NCI-H1092 (cell line): Measurements from ENCODE around the gene THADA.

ENCODE experiments used
- DNase-seq: peaks from one replicate; lab custom pipeline; 2025; lab: John Stamatoyannopoulos, UW

Gene THADA

GRCh38 chr2:43509886-43510285 lies 86.0 kb downstream of the THADA start:
- no peak for DNase-seq

GRCh38 chr2:43508209-43508608 lies 87.6 kb downstream of the THADA start:
- no peak for DNase-seq

DNA sequence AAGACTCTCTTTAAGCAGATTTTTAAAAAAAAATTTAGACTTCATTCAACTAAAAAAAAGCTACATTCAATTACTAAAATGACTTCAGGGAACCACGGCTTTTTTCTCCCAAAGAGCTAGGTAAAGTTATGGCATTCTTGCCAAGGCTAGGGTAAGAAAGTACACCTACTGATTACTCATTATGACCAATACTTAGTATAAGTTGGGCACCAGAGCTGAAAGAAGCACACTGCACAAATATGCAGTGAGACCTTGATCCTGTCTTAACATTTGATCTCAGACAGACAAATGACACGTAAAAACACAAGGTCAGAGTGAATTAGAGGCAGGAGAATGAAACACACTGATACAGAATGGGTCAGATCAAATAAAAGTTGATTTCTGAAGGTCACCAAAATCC lies 88.7 kb downstream of the THADA start:
- no peak for DNase-seq

GRCh38 chr2:43495727-43496126 lies 100.1 kb downstream of the THADA start:
- no peak for DNase-seq

DNA sequence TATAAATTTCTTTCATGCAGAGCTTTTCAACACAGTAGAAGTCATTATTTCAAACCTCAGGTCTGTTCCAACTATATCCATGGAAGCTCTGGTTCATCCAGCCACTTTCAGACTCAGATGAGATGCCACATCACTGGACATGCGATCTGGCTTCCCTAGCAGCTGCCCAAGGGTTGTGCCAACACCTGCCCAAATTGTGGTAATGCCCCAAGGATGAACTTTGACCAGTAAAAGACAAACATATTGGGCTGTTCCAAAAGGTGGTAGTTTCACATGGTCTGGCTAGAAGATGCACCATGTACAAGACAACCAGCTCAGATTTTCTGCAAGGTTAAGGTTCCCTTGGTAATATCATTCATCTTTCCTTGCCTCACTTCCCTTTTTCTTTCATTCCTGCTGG lies 101.9 kb downstream of the THADA start:
- DNase-seq: no peak

DNA sequence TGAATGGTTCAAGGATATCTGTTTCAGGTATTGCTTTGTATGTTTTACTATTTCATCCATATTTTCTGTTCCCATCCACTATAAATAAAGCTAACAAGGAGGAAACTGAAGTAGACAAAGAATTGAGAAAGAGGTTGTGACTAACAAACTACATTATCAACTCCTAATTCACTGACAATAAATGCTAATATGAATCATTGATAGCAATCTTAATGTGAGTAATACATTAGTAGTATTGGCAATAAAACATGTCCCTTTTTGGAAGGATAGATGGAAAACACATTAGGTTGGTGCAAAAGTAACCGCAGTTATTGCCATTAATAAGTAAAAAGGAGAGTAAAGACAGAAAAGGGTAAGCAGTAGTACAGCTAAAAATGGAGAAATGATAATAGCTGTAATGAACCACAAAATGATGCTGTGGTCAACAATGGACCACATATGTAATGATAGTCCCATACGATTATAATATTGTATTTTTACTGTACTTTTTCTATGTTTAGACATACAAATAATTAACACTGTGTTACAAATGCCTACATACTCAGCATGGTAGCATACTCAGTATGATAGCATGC lies 104.7 kb downstream of the THADA start:
- no peak for DNase-seq

- no peak for DNase-seq
Observed at GRCh38 chr2:43490252-43490786, 105.5 kb downstream of the THADA start.

DNA sequence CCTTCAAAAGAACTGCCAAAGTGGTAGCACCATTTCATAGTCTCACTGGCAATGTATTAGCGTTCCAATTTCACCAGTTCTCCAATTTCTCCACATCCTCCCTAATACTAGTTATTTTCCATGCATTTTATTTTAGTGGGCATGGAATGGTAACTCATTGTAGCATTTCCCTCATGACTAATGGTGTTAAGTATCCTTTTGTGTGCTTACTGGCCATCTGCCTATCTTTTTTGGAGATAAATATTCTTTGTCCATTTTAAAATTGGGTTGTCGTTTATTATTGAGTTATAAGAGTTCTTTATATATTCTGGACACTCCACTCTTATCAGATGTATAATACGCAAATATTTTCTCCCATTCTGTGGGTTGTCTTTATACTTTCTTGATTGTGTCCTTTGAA lies 107.1 kb downstream of the THADA start:
- no peak for DNase-seq

- no peak for DNase-seq
Observed at GRCh38 chr2:43486603-43487002, 109.2 kb downstream of the THADA start.

- DNase-seq: peak; percentile 56
Observed at GRCh38 chr2:43484323-43484930, 111.4 kb downstream of the THADA start.

- DNase-seq: no peak
Observed at GRCh38 chr2:43482961-43483360, 112.9 kb downstream of the THADA start.

DNA sequence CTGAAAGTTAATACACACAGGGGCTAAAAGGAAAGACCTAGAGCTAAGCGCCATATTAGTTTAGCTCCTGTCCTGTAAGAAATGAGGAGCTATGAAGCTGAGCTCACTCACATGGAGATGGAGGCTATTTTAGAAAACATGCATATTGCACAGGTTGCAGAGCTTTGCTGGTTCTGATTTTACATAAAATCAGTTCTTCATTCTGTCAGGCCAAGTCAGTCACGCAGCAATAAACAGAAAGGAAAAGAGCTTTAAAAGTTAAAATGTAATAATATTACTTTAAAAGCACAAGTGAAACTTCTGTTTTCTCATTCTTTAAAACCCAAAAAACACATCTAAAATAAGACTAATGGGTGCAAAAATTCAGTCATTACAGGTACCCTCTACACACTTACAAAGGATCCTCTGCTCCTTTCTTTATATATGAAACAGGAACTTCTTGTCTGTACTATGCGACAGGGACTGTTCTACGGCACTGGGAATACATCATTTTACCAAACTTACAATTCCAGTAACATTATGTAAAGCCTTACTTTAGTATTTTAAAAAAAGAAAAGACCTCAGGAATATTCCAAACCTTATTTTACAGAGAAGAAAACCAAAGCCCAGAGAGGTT lies 113.8 kb downstream of the THADA start:
- no peak for DNase-seq

DNA sequence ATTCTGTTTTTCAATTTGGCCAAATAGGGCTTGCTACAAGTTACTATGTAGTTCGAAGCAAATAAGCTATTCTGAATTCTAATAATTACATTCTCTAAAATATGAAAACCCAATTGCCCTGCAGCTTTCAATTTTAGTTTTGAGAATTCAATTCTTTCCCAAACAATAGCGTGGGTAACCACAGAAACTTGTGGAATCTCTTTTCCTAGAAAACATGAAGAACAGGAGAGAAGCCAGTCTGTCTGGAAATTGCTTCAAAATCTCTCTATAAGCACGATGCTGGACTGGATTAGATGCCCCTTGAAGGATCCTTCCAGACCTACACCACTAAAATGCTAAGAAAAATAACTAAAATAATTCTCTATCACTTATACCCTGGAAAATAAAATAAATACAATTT lies 115.0 kb downstream of the THADA start:
- DNase-seq: no peak

DNA sequence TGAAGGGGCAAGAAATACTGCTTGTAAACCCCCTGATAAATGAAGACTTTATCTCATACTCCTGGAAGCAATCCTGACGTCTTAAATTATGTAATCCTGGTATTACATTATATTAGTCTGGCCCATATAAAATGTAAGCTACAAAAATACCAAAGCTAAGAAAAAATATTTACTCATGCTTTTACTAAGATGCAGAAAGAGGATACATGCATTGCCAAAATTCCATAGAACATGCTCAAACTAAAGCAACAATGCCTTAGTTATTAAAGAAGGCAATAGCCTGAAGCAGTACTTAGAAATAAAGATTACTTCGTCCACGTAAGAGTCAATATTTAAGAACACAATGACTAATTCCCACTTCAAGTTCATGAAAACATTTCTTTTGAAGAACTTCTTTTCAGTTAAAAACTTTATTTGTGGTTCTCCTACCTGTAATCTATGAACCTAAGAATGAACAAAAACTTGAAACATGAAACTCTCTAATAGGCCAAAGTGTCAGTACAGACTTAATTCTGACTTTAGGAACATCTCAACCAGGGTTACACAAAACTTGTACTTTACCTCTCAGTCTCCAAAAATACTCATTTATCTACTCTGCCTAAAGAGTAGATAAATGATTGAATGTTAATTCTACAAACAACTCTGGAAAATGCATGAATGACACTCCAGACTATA lies 117.3 kb downstream of the THADA start:
- no peak for DNase-seq

DNA sequence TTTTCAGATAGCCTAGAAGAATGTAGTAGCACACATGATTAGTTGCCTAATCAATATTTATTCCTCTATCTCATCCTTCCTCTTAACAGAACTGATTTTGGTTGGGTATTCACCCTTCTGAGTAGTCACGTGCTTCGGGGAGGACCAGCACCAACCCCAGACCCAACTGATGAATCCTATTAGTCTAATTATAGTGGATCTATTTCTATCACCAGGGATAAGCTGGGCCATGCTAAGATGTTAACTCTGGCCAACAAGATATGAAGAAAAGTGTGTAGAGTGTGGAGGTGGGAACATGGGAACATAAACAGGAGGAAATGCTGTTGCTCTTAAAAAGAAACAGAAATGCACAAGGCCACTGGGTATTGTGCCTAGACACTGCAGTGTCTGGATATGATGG lies 119.9 kb downstream of the THADA start:
- no peak for DNase-seq

DNA sequence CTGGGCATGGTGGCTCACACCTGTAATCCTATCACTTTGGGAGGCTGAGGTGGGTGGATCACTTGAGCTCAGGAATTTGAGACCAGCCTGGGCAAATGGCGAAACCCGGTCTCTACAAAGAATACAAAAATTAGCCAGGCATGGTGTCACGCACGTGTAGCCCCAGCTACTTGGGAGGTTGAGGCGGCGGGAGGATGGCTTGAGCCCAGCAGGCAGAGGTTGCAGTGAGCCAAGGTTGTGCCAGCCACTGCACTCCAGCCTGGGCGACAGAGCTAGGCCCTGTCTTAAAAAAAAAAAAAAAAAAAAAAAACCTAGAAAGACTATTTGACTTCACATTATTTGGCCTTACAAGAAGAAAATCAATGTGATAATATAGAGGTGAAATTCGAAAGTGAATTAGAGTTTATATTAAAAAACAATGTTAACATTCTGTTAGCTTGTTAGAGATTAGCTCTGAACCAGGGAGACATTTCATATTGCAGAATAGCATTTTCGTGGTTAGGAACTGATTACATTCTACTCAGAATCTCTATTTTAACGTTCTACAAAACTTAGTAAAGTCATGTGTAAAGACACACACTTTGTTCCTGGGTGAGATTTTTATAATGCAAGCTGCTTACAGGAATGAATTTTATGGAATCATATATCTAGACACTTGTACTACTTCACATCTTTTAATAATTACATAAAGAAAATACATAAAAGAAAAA lies 120.5 kb downstream of the THADA start:
- no peak for DNase-seq

DNA sequence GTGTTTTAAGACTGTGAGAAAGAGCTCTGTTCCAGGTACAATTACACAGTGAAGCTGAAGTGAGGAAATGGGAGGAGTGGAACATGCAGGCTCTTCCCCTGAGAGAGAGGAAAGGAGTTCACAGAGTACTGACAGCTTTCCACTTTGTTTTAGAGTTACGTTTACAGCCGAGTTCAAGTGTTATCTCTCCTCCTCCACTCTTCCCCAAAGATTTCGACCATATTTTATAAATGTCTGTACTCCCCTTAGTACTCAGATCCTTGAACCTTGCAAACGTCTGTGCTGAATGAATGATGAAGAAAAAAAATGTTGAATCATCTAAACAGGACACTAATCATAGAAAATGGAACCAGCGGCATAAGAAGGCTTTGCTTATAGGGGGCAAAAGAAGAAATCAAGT lies 121.6 kb downstream of the THADA start:
- no peak for DNase-seq

GRCh38 chr2:43473767-43474166 lies 122.1 kb downstream of the THADA start:
- DNase-seq: no peak

DNA sequence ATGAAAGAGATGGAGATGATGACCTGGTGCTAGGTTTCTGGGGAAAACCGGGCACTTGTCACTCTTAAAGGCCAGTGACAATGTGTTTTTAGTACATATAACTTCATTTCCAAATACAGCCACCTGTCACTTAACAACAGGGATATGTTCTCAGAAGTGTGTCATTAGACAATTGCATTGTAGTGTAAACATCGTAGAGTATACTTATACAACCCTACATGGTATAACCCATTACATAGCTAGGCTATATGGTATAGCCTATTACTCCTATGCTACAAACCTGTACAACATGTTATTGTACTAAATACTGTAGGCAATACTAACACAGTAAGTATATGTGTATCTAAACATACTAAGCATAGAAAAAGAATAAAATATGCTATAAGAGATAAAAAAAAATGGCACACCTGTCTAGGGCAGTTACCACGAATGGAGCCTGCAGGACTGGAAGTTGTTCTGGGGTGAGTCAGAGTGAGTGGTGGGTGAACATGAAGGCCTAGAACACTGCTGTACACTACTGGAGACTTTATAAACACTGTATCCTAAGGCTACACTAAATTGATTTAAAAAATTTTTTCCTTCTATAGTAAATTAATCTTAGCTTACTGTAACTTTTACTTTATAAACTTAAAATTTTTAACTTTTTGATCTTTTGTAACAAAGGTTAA lies 123.2 kb downstream of the THADA start:
- DNase-seq: no peak

DNA sequence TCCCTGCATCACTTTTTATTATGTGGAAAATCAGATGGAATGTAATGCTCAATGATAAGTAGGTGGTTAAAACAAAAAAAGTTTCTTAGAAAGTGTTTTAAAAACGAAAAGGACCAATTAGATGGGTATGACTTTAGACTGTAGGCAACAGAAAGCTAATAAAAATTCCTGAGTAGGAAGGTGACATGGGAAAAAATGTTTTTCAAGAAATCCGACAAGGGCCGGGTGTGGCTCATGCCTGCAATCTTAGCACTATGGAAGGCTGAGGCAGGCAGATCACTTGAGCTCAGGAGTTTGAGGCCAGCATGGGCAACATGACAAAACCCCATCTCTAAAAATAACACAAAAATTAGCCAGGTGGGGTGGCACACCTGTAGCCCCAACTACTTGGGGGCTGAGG lies 126.1 kb downstream of the THADA start:
- DNase-seq: no peak

GRCh38 chr2:43469094-43469493 lies 126.7 kb downstream of the THADA start:
- no peak for DNase-seq

GRCh38 chr2:43467891-43468290 lies 127.9 kb downstream of the THADA start:
- DNase-seq: no peak
